NCI-H345 (cell line): Measurements from ENCODE around the gene AP2A2.
A peak's percentile ranks its signal among the peaks of the same experiment; 100 is the strongest.

Experiments
- DNase-seq: peaks from one replicate; lab custom pipeline; 2025; lab: John Stamatoyannopoulos, UW

AP2A2 gene

DNA sequence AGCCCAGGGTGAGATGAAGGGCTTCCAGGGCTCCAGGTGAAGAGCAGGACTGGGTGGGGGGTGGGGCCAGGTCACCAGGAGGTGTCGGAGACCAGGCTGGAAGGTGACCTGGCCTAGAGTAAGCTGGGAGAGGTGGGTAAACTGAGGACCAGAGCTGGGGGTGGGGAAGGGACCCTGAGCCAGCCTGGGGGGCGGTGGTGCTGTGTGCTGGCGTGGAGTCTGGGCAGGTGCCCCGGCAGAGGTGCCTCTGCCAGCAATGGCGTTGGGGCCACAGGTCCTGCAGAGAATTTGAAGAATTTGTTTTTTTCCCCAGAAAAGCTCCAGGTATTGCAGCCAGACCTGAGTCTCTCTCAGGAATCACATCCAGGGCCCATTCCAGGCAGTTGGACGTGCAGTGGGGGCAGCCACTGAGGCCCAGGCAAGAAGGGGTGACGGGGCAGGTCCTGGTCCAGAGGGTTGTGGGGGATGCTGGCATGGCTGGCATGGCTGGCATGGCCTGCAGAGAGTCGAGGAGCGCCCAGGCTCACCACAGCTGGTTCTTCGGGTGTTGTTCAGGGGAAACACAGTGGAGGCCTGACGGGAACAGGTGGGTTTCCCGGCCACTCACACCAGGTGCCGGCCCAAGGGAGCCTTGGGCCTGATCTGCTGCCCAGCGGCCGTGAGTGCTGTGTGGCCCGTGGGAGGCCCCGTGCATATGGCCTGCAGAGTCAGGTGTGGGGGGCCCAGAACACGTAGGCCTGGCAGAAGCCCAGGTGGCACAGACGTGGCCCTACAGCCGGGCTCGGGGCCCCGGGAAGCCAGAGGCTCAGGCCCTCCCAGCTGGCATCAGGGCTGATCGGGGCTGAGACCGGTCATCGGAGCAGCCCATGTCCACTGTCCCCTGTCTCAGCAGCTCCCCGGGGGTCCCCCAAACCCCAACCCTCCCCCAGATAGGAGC, 117.2 kb downstream of the AP2A2 start:
- DNase-seq: no peak

DNA sequence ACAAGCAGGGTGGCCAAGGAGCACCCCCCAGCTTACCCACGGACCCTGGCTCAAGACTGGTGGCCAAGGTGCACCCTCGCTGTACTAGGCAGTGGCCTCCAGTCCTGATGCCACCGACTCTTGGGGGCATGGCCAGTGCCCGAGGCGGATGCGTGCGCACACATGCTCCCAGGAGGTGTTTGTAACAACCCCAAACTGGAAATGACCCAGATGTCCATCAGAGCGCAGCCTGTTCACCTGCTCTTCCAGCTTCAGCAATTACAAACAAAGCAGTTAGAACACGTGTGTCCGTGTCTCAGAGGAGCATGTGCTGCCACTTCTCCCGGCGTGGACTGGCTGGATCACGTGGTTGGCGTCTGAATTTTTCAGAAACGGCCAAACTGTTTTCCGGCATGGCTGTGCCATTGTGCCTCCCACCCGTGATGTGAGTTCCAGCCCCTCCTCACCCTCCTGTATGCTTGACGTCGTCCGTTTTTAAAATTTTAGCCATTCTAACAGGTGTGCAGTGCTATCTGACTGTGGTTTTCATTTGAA, 118.0 kb downstream of the AP2A2 start:
- DNase-seq: no peak

DNA sequence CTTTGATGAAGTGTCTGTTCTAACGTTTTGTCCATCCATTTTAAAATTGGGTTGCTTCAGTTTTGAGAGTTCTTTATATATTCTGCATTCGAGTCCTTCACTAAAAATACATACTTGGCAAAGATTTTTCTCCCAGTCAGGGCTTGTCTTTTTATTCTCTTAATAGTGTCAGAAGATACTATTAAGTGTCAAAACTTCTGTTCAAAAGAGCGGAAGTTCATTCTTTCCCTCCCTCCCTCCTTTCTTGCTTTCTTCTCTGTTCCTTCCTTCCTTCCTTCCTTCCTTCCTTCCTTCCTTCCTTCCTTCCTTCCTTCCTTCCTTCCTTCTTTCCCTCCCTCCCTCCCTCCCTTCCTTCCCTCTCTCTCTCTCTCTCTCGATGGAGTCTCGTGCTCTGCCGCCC, 118.5 kb downstream of the AP2A2 start:
- DNase-seq: no peak

DNA sequence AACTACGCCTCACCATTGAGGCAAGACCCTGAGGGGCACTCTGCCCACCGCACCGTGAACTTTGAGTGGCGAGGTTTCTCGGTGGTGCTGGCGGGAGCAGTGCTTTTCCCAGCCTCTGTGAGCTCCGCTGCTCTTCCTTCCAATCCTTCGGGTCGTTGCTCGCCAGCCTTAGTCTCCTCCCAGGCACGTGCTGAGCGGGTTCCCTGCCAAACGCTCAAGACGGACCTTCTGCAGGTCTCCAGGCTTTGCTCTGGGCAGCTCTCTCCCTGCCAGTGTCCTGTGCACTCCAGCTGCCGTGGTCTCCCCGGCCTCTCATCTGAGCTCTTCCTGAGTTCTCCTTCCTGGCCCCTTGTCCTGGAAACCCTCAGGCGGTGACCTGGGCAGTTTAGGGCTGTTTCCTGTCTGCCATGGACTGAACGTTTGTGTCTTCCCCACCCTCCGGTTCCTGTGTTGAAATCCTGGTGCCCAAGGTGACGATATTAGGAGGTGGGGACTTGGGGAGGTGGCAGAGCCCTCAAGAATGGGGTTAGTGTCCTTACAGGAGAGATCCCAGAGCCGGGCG, 122.0 kb downstream of the AP2A2 start:
- DNase-seq: no peak

DNA sequence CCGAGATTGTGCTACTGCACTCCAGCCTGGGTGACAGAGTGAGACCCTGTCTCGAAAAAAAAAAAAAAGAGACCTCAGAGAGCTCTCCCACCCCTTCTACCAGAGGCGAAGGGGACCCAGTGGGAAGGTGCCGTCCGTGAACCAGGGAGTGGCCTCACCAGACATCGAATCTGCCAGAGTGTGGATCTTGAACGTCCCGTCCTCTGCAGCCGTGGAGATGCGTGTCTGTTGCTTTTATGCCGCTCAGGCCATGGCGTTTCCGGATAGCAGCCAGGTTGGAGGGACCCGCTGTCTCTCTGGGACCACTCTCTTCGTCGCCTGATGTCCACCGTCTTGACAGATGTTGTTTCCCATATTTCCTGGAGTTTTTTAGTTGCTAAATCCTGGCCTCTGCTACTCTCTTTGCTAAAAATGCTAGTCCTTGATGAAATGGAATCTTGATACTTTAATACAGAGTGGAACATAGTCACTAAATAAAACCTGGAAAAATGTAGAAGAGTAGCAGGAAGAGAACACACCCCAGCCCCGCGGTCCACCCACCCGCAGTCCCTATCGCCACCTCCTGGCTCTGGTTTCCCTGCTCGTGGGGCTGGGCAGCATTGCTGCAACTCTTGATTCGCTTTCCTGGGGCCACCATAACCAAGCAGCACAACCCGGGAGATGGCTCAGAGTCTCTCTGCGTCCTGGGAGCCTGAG, 122.9 kb downstream of the AP2A2 start:
- no peak for DNase-seq

DNA sequence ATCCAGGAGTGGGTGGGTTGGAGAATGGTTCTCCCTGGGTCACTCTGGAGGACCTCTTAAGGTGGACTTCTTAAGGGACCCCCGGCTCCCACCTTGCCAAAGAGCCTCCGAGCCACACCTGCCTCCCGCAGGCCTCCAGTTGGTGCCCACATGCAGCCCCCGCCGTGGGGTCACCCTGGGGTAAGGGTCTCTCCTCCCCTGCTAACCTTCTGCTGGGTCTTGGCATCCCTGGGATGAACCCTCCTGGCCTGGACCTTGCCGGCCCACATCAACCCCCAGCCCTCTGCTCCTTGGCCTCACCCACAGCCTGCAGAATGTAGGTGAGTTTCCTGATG, 123.4 kb downstream of the AP2A2 start:
- DNase-seq: no peak

DNA sequence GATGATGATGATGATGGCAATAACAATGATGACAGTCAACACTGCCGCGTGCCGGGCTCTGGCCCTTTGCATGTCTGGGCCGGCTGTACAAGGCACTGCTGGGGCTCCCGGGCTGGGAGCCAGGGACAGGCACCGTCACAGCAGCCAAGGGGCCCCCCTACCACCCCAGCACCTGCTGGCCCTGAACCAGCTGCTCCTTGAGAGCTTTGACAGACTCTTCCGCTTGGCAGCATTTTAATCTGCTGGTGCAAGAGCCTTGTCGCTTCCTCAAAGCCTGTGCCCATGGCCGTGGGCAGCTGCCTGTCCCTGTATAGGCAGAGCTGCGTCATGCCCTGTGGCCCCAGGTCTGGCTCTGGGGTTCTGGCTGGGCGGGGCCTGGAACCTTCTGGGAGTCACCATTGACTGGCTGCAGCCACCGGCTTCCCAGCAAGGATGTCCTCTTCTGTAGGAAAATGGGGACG, 123.8 kb downstream of the AP2A2 start:
- peak; percentile 54 for DNase-seq

DNA sequence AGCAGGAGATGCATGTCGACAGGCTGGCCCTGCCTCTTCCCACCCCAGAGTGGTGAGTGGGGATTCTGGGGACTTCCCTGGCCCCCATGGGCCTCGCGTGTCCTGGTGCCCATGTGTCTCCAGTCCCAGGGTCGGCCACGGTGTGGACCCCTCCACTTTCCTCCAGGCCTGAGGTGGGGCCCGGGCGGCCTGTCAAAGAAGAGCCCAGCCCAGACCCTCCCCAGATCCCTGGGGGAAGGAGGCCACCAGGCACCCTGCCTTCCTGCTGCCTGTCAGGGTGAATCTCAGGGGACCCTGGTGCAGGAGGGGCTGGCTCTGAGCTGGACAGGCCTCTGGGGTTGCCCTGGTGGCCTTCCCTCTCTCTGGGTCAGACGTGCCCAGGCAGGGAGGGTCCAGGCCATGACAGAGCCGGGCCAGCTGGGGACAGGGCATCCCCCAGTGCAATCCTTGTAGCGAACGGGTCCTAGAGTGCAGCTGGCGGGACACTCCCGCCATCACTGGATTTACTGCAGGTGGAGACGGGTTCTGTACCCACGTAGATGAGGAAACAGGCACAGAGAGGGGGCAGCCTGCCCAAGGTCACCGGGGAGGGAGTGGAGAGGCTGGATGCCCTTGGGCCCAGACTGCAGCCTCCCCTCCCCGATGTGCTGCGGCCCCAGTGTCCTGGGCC, 124.4 kb downstream of the AP2A2 start:
- no peak for DNase-seq

DNA sequence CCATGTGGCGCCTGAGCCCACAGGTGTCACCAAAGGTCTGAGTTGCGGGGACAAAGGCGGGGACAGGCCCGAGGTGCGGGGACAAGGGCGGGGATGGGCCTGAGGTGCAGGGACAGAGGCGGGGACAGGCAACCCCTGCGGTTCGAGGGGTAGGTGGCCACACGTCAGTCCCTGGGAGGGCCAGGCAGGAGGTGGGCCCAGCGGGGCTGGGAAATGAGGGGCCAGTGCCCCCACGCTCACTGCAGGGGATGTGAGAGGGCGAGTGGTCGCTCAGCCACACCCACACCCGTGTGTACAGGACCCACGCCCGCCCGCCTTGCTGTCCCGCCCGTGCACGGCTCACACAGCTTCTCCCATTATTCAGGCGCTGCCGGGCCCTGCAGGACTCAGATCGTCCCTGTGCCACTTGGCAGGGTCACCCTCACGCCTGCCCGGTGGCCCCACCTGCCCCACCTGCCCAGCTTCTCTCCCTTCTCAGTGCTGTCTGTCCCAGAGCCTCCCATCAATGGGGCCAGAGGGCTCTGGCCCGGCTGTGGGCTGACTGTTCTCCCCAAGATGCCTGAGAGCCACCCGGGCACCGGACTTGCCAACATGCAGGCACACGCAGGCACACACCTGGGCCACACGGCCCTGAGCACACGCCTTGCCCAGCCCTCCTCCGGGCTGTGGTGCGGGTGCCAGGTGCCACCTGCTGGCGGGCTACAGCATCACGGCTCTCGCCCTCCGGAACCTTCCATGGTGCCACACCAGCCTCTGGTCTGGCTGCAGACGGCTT, 125.1 kb downstream of the AP2A2 start:
- peak; percentile 83 for DNase-seq

DNA sequence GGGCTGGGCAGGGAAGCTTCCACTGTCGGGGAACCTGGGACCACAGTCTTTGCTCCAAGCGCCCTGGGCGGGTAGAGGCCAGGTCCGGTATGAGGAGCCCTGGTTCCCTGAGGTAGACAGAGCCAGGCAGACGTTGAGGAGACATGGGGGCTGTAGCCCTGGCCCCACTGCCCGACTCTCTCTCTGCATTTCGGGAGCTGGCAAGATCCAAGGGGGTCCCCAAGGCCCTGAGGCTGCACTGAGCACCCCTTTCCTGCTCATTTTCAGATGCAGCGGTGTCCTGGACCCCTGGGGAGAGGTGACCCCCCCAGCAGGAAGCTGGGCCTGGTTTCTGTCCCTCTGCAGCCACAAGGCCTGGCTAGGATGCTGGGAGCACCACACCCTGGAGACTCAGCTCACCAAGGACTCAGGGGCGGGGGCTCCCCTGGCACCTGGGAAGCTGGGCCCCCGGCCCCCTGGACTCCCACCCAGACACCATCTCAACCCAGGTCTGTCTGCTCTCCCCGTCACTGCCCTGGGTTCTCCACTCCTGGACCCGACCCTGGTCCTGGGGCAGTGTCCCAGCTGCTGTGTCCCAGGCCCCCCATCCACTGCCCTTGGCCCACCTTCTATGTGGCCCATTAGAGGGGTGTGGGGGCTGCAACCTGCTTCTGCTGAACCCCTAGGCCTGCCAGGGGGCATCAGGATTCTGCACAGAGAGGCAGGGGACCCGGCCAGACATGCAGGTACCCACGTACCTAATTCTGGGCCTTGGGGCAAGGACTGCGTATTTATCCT, 125.9 kb downstream of the AP2A2 start:
- no peak for DNase-seq

DNA sequence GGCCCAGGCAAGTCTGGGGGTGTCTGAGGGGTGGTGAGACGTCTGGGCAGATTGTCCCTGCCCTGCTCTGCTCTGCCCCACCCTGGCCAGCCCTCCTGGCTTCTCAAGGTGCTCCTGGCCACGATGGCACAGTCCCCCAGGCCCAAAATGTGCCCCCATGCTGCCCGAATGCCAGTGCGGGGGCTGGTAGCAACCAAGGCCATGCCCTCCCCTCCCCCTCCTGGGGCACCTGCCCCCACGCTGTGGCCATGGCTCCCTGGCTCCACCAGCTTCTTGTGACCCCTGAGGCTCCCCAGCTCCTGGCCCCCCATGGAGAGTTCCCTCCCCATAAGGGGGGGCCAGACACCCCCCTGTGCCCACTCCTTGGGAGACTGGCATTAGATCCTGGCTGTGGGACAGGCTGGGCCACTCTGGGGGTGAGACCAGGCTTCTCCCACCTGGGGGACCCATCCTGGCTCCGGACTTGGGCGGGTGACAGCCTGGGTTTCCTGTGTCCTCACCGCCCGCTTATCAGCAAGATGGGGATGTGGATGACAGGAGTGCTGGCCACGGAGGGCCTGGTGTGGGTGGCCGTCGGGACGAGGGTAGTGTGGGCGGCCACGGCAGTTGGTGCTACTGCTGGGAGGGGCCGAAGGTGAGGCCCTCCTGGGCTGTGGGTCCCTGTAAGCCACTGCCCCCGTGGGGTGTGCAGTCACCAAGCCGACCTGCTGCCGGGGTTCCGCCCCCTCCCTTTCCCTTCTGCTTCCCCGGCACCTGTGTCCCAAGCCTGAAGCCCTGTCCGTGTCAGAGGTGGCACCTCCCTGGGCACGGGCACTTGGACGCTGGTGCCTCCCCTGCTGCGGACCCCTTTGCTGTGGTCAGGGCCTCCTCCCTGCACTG, 126.7 kb downstream of the AP2A2 start:
- no peak for DNase-seq

DNA sequence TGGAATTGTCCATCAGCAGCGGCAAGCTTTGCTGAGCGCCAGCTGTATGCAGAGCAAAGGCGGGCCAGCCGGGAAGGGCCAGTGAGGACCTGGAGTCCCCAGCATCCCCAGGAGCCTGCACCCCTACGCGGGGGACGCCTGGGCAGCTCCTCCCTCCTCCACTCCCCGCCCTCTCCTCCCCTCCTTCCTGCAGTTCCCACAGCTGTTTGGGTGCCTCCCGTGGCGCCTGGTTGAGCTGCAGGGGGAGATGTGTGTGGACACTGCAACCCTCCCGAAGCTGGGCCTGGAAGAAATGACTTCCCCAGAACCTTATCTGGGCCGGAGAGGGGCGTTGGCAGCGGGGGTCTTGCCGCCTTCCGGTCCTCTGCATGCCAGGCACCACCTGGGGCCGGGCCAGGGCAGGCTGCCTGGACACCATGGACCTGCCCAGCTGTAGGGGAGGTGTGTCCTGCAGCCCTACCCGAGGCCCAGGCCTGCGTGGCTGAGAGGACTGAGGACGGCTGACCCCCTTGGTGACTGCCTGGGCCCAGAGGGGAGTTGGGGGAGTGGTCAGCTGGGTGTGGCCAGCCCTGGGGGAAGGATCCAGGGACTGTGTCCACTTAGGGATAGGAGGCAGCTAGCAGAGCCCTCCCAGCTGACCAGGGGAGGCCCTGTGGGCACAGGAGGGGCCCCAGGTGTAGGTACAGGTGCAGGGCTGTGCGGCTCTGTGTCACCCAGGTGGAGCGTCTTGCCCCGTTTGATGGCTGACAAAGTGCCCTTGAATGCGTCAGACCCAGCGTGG, 127.6 kb downstream of the AP2A2 start:
- no peak for DNase-seq

DNA sequence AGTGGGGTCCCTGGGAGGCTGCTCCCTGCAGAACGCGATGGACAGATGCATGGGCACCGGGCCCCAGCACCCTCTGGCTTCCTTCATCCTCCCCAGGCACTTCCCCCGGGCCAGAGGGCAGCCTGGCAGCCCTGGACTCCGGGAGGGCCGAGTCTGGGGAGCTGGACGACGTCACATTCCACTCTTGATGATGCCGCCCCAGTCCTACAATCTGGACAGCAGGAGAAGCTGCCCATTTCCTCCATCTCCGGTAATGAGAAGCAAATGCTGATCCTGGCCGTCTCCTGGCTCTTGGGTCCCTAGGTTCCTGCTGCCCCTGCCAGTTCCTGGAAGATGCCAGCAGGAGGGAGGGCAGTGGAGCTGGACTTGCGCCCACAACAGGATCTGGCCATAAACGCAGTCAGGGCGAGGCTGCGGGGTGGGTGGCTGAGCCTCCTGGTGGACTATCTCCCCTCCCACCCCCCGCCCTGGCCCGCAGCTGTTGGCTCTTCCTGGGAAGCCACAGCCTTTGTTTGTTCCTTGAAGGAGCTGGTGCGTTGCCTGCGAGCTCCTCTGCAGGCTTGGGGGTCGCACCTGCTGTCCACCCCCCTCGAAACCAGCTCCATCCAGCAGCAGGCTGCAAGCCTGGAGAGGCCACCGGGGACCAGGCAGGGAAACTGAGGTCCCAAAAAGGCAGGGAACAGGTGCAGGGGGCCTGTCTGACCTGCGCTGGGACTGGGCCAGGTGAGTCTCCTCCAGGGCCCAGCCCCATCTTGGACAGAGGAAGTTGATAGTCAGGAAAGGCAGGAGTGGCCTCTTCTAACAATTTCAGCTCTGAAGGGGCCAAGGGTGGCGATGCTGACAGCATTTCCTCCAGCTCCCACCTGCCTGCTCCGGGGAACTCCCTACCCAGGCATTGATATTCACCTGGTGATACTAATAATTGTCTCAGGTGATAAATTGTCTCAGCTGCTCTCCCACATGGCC, 128.8 kb downstream of the AP2A2 start:
- no peak for DNase-seq

DNA sequence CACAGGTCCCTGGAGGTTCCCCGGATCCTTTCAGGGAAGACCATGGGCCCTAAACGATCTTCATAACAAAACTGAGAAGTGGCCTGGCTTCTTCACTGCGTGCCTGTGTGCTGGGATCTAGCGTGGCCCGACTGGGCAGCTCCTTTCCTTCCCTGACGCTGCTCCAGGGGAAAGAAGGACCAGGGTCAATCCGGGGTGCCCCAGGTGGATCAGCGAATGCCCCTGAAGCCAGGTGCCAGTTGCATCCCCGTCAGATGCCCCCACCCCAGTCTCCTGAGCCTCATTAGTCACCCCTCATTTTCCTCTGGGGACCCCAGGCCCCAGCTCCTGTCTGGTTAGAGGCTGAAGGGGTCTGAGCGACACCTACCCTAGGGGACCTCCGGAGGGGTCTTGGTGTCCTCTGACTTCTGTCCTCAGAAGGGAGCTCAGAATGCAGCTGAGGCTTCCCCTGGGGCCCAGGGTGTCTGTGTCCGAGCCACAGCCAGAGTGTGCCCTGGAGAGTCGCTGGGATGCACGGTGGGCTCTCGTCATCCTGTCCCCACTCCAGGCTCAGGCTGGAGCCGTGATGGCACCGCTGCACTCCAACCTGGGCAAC, 129.5 kb downstream of the AP2A2 start:
- DNase-seq: no peak

DNA sequence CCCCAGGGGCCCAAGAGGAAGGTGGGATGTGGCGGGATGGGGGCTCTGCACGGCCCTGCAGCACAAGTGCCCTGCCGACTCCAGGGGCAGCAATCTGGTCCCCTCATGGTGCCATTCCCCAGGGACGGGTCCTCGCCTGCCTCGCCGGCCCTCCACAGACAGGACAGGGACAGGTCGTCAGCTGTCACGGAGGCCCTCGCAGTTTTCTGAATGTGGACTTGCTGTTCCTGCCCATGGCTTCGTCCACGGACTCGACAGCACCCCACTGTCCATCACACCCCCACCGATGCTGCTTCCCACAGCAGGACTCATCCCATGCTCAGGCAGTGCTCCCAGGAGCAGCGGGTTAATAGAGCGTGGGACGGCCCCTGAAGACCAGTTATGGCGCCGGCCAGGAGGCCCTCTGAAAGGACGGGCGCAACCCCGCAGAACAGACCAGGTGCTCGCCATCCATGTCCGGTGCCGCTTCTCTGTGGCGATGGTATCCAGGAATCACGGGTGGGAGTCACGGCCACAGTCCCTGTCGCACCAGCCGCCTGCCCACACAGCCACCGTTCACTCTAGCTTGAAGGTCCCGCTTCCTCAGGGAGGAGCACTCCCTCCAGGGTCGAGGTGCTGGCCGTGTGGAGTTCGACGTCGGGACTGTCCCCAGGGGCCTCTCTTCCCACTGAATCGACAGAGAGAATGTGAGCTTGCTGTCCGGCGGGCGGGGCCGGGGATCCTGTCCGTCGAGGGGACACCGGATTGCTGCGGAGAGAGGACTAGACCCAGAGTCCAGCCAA, 130.5 kb downstream of the AP2A2 start:
- no peak for DNase-seq

DNA sequence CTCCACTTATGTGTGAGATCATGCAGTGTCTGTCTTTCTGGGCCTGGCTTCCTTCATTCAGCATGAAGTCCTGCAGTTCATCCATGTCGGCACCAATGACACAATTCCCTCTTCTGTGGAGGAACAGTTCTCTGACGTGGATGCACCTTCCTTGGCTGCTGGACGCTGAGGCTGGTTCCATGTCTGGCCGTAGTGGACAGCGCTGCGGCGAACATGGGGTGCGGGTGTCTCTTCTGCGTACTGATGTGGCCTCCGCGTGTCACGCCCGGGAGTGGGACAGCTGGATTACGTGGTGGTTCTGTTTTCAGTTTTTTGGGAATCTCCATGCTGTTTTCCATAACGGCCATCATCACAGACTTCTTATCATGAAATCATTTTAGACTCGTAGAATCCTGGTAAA, 132.1 kb downstream of the AP2A2 start:
- DNase-seq: no peak
